MCF 10A (cell line): ENCODE data around the gene MCL1. TPM values are rescaled to one million over a fixed set of nuclear protein-coding genes. Genes with fewer than 3 reads are reported as not detected.

ENCODE experiments used
- BruUV-seq: library from RNA; stranded (reverse); fragments of 400-500 nt; replicated peaks from 2 replicates; lab custom pipeline; 2021; lab: Mats Ljungman, UMichigan
- CTCF ChIA-PET: fragments of 300-600 bp; sonication (Branson Sonifier 250); formaldehyde crosslinking; extraction: SDS; loops from one replicate; lab custom pipeline; 2021; ENCODE audit warnings: antibody characterized with exemption, inconsistent platforms; lab: Yijun Ruan, JAX
- POLR2A ChIA-PET: fragments of 300-600, 350-650 bp; sonication (Branson Sonifier 250); formaldehyde crosslinking; extraction: SDS; loops from one replicate; lab custom pipeline; 2020; ENCODE audit warnings: antibody characterized with exemption, inconsistent platforms; lab: Yijun Ruan, JAX
- DNase-seq: peaks from one replicate; pipeline ENCODE4 v3.0.0-alpha.2; 2018; ENCODE audit not compliant: unreplicated experiment
- H3K27ac Mint-ChIP-seq: one replicate; pipeline ENCODE4 v1.8.0; 2022; ENCODE audit warnings: mild to moderate bottlenecking, low read depth, mixed read lengths; ENCODE audit not compliant: unreplicated experiment
- H3K27me3 Mint-ChIP-seq: one replicate; pipeline ENCODE4 v1.8.0; 2022; ENCODE audit warnings: mixed read lengths; ENCODE audit not compliant: insufficient read depth, unreplicated experiment
- H3K36me3 Mint-ChIP-seq: one replicate; pipeline ENCODE4 v1.8.0; 2022; ENCODE audit warnings: mild to moderate bottlenecking, moderate library complexity, mixed read lengths; ENCODE audit not compliant: insufficient read depth, unreplicated experiment
- H3K4me1 Mint-ChIP-seq: one replicate; pipeline ENCODE4 v1.8.0; 2022; ENCODE audit warnings: mixed read lengths; ENCODE audit not compliant: insufficient read depth, unreplicated experiment
- H3K4me3 Mint-ChIP-seq: one replicate; pipeline ENCODE4 v1.8.0; 2022; ENCODE audit warnings: mild to moderate bottlenecking, moderate library complexity, mixed read lengths; ENCODE audit not compliant: unreplicated experiment
- H3K9me3 Mint-ChIP-seq: one replicate; pipeline ENCODE4 v1.8.0; 2022; ENCODE audit warnings: mixed read lengths; ENCODE audit not compliant: unreplicated experiment
- intact Hi-C: fragments of 100-400 bp; cut with micrococcal nuclease; formaldehyde crosslinking; loops from 2 replicates; pipeline ENCODE4 v1.14.1; 2022
- total RNA-seq: library from RNA; stranded (reverse); gene quantifications from 2 replicates; pipeline ENCODE4 v1.2.3, GENCODE V29; 2022
- TF ChIP-seq, protein P1 (sequence below): fragments of 200-600 bp; IDR thresholded peaks from one replicate; pipeline ENCODE4 v1.8.0; 2022; ENCODE audit warnings: antibody characterized with exemption, mild to moderate bottlenecking; ENCODE audit not compliant: unreplicated experiment

MCL1 gene
- total RNA-seq, 1 experiment from 2014 or later = 624 TPM

GRCh38 chr1:150561254-150561973, 18.0 kb downstream of the MCL1 start:
- Mint-ChIP-seq H3K27me3 (no peaks in the 10 kb centered on the region), H3K36me3 (peaks cover 46% of the 10 kb centered on the region), H3K27ac (peak overlapping the region; percentile 99), H3K4me3 (peak overlapping the region; percentile 74), H3K4me1 (peaks cover 46% of the 10 kb centered on the region), H3K9me3 (no peaks in the 10 kb centered on the region)
- POLR2A ChIA-PET = interaction anchor here (0.6 to 27.7 kb wide), 46 partner anchors 3 to 674 kb away, joined by 3 to 1801 read pairs (median 4); partner anchors contain the start of genes ADAMTSL4, ANP32E, APH1A and CIART
- BruUV-seq = TSS peak; percentile 85
- DNase-seq = peak; percentile 100
- intact Hi-C loops = loop anchor here (1.0 to 5.0 kb wide), 10 partner anchors 18 to 501 kb away; partner anchors contain the start of genes CA14, GOLPH3L, MCL1 and MINDY1
- TF ChIP-seq, protein P1, sequence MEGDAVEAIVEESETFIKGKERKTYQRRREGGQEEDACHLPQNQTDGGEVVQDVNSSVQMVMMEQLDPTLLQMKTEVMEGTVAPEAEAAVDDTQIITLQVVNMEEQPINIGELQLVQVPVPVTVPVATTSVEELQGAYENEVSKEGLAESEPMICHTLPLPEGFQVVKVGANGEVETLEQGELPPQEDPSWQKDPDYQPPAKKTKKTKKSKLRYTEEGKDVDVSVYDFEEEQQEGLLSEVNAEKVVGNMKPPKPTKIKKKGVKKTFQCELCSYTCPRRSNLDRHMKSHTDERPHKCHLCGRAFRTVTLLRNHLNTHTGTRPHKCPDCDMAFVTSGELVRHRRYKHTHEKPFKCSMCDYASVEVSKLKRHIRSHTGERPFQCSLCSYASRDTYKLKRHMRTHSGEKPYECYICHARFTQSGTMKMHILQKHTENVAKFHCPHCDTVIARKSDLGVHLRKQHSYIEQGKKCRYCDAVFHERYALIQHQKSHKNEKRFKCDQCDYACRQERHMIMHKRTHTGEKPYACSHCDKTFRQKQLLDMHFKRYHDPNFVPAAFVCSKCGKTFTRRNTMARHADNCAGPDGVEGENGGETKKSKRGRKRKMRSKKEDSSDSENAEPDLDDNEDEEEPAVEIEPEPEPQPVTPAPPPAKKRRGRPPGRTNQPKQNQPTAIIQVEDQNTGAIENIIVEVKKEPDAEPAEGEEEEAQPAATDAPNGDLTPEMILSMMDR = no peak
- CTCF ChIA-PET = interaction anchor here (0.6 to 9.8 kb wide), 69 partner anchors 7 to 499 kb away, joined by 3 to 245 read pairs (median 5); partner anchors contain the start of genes ADAMTSL4, CDC42SE1, CTSK and ENSA

DNA sequence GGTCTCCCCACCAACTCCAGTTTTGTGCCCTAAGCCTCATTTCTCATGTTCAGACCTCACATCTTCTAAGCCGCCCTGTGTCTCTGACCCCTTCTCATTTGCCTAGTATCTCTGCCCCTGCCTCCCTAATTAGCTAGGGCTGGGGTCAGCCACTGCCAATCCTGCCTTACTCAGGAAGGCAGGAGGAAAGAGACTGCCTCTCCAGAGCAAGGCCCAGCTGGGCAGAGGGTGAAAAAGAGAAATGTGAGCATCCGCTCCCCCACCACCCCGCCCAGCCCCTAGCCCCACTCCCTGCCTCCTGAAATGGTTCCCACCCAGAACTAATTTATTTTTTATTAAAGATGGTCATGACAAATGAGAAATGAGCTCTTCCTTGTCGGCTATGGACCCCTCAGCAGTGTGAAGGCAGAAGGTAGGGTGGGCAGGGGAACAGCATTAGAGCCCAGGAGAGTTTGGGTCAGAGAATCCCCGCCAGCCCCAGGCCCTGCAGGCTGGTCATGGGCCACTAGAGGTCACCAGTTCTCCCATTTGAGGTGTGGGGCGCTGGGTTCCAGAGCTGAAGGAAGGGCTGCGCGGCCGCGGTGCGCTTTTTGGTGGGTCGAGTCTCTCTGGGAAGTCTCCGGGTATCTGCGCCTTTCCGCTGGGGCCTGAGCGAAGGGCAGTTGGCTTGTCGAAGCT, 18.7 kb downstream of the MCL1 start:
- H3K27ac Mint-ChIP-seq = peak overlapping the region; percentile 99
- peaks cover 46% of the 10 kb centered on the region for H3K4me1 Mint-ChIP-seq

GRCh38 chr1:150560011-150560438, 19.4 kb downstream of the MCL1 start:
- Mint-ChIP-seq H3K4me3 (peak overlapping the region; percentile 74), H3K4me1 (peaks cover 47% of the 10 kb centered on the region), H3K9me3 (no peaks in the 10 kb centered on the region), H3K27me3 (no peaks in the 10 kb centered on the region), H3K27ac (peak overlapping the region; percentile 99), H3K36me3 (peaks cover 50% of the 10 kb centered on the region)
- intact Hi-C loops = loop anchor here (1.0 to 5.0 kb wide), 9 partner anchors 44 to 502 kb away; partner anchors contain the start of genes CA14, GOLPH3L, MINDY1 and MLLT11
- peak; percentile 84 for DNase-seq
- TF ChIP-seq, protein P1 = peak; percentile 98
- no TSS peak for BruUV-seq
- ChIA-PET POLR2A (interaction anchor here (0.7 to 27.7 kb wide), 13 partner anchors 1 to 496 kb away, joined by 3 to 1801 read pairs (median 13); partner anchors contain the start of genes ADAMTSL4, ENSA, FALEC and GOLPH3L), CTCF (interaction anchor here (0.6 to 9.8 kb wide), 63 partner anchors 8 to 752 kb away, joined by 3 to 245 read pairs (median 5); partner anchors contain the start of genes ADAMTSL4, CDC42SE1, CIART and CTSK)

More for the DNA sequence above, 18.7 kb downstream of the MCL1 start:
- H3K36me3 Mint-ChIP-seq = peaks cover 46% of the 10 kb centered on the region
- TF ChIP-seq, protein P1 = peak; percentile 95
- CTCF ChIA-PET = interaction anchor here (0.5 to 9.8 kb wide), 97 partner anchors 7 to 751 kb away, joined by 3 to 245 read pairs (median 5); partner anchors contain the start of genes ADAMTSL4, CDC42SE1, CTSK and ECM1
- no peaks in the 10 kb centered on the region for H3K9me3 Mint-ChIP-seq
- POLR2A ChIA-PET = interaction anchor here (0.6 to 27.7 kb wide), 40 partner anchors 2 to 495 kb away, joined by 3 to 1801 read pairs (median 4); partner anchors contain the start of genes ADAMTSL4, ANP32E, APH1A and ENSA
- DNase-seq = peak; percentile 95
- TSS peak; percentile 71 for BruUV-seq
- intact Hi-C loops = loop anchor here (1.0 to 5.0 kb wide), 13 partner anchors 19 to 502 kb away; partner anchors contain the start of genes CA14, GOLPH3L, MCL1 and MINDY1
- H3K27me3 Mint-ChIP-seq = no peaks in the 10 kb centered on the region
- H3K4me3 Mint-ChIP-seq = peak overlapping the region; percentile 74
